NCI-H82 treated with DMSO at 0.1 percent for 48 hours (cell line): ENCODE data around the gene ALDH3A2.

Experiments used
- DNase-seq: peaks from one replicate; lab custom pipeline; 2025; ENCODE audit not compliant: unreplicated experiment; lab: John Stamatoyannopoulos, UW

Gene ALDH3A2

GRCh38 chr17:19648475-19649273, at the start of gene ALDH3A2:
Gene ALDH3A2, plus strand, starts transcription at chr17:19648751. Its CDS starts 221 bp downstream, at chr17:19648972.
- DNase-seq = peak; percentile 93

- no peak for DNase-seq
Observed at GRCh38 chr17:19610311-19610710, 38.2 kb upstream of the ALDH3A2 start.

GRCh38 chr17:19610879-19611278, 37.7 kb upstream of the ALDH3A2 start:
- no peak for DNase-seq

- DNase-seq = no peak
Observed at GRCh38 chr17:19613979-19614378, 34.6 kb upstream of the ALDH3A2 start.

GRCh38 chr17:19614900-19615299, 33.7 kb upstream of the ALDH3A2 start:
- DNase-seq = no peak

DNA sequence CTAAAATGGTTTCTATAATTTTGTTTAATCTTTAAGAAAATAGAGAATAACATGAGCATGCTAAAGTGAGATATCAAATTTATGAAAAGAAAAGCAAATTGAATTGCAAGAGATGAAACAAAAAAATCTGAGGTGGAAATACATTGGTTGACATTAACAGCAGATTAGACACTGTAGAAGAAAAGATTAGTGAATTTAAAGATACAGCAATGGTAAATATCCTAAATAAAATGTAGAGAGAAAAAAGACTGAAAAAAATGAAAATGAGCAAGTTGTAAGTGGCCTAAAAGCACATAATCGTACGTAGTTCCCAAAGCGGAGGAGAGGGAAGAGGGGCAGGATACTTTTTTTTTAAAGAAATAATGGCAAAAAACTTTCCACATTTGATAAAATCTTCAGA, 30.5 kb upstream of the ALDH3A2 start:
- no peak for DNase-seq

- DNase-seq = no peak
Observed at GRCh38 chr17:19619705-19620325, 28.7 kb upstream of the ALDH3A2 start.

DNA sequence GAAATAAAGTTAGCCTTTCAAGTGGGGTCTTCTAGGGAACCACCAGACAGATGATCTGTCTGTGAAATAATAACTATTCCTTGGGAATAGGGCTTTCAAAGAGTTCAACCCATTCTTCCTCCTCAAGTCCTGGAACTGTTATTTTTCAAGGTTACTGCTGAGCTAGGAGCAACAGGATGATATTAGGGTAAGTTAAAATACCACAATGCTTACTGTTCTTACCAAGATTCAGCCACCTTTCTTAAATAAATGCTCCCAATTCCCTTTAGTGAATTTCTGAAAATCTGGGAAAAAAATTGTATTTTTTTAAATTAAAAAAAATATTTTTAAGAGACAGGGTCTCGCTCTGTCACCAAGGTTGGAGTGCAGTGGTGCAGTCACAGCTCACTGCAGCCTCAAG, 26.9 kb upstream of the ALDH3A2 start:
- DNase-seq = no peak

DNA sequence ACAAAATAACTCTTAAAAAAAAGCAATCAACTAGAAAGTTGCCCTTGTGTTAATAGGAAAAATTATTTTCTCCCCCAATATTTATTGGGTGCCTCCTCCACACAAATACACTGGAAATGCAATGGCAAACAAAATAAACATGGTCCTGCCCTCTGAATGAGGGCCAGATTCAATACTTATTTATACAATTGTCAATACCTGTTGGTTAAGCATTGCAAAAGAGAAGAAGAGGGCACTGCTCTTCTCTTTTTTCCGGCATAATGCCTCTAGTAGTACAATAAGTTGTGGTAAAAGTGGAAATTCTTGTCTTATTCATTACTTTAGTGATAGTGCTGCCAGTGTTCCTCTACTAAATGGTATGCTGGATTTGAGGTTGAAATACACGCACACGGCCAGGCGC, 22.5 kb upstream of the ALDH3A2 start:
- no peak for DNase-seq

DNA sequence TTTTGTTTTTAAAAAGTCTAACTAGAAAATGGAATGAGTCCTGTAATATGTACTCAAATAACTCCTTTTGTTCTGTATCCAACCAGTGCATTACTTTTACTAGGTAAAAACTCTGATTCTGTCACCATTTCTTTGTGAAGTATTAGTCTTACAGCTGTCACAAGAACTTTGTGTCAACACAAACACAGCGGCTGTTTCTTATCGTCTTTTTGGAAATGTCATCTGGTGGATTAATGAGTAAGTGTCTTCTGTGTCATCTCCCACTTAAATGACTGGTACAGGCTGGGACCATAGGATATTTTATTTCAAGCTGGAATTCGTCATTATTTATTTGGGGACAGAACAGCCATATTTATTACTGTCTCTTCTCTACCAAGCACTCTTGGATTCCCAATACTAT, 19.1 kb upstream of the ALDH3A2 start:
- DNase-seq = no peak

DNA sequence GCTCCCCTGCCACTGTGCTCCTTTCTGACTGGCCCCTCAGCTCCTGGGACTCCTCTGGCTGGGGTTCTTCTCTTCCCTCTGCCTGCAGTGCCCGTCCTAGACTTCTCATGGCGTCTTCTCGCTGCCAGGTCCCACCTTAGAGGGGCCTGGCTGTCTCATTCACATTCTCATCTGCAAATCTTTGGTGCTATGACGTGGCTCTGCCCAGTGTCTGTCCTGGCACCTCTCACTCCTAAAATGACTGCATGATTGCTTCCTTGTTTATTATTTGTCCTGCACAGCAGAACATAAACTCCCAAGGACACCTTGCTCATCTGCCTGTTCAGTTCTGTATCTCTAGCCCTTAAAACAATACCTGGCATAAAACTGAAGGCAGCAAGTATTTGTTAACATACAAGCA, 18.5 kb upstream of the ALDH3A2 start:
- DNase-seq = no peak

- no peak for DNase-seq
Observed at GRCh38 chr17:19630661-19631060, 17.9 kb upstream of the ALDH3A2 start.

- no peak for DNase-seq
Observed at GRCh38 chr17:19631905-19632304, 16.6 kb upstream of the ALDH3A2 start.

- no peak for DNase-seq
Observed at GRCh38 chr17:19641687-19642372, 6.7 kb upstream of the ALDH3A2 start.

DNA sequence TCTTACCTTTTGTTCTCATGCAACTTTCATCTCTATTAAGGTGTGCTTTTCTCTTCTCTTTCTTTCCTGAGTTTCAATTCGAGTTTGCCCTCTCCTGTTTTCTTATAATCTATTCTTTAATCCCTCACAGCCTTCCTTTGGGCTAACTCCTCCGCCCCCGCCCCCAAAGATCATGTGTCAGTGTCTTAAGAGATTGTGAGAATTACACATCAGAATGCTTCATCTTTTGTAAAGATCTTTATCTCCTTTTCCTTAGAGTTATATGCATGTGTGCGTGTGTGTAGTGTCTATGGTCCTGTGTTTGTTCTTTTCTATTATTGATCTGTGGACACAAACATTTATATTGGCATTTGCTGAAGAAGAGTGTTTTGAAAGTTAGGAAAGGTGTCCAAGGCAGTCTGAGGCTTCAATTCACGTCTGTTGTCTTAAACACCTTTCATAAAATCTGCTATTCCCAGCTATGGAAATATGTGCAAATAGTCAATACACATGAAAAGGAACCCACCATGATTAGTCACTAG, 6.1 kb upstream of the ALDH3A2 start:
- no peak for DNase-seq

DNA sequence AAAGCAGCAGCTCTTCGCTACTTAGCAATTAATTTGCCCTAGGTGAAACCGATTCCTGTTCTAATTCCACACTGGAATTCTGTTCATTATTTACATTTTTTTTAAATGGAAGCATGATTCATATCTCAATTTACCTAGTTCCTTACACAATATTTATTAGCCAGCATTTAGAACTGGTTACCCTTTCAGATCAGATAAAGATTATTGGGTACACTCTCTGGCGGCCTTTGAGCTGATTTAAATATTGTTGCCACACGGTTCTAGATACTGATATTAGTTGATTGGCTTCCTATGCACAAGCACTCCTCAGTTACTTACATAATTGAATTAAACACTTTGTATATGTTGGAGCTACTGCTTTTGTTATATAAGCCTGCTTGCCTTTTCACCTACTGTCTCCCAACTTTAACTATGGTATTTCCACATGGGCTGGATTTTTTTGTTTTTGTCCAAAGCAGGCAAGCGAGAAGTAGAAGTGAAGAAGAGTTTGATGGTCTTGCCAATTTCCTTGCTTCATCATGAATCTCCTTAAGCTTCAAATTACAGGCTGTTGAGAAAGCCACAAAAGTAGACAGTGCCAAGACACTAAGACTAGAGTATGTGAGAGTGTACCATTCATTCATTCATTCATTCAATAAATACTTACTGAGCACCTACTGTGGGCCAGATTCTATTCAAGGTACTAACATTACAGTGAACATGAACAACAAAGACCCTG, 3.9 kb upstream of the ALDH3A2 start:
- DNase-seq = no peak

- peak; percentile 11 for DNase-seq
Observed at GRCh38 chr17:19645734-19646201, 2.8 kb upstream of the ALDH3A2 start.

DNA sequence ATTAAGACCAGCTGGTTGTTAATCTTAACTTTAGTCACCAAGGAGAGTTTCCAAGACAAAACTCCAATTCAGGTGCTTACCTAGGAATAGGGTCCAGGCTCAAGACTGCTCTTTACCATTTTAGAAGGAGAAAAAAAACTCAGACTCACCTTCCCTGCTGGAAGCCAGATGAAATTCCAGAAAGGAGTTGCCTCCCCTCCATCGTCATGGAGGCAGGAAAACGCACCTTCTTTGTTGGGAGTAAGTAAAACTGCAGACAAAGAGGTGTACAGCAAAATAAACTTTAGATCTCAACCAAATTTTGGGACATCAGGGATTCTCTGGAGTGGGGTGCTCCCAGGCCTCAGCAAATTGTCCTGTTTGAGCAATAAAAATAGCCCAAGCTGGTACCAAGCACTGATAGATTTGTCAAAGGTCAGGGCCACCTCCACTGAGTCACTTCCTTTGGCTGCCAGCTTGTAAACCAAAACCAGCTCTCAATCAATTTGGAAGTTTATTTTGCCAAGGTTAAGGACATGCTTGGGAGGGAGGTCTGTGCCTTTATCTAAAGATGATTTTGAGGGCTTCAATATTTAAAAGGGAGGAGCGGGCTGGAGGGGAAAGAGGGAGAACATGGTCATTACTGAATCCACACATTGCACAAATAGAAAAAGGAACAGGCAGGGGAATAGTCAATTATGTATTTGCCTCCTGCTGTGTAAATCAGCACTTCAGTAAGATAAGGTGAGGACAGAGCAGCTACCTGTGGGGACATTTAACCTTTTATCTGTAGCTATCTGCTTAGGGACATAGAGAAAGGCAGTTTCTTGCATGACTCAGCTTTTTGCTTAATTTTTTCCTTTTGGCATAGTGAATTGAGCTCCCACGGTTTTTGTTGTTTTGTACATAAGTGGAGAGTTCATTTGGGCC, 1.5 kb upstream of the ALDH3A2 start:
- DNase-seq = no peak

DNA sequence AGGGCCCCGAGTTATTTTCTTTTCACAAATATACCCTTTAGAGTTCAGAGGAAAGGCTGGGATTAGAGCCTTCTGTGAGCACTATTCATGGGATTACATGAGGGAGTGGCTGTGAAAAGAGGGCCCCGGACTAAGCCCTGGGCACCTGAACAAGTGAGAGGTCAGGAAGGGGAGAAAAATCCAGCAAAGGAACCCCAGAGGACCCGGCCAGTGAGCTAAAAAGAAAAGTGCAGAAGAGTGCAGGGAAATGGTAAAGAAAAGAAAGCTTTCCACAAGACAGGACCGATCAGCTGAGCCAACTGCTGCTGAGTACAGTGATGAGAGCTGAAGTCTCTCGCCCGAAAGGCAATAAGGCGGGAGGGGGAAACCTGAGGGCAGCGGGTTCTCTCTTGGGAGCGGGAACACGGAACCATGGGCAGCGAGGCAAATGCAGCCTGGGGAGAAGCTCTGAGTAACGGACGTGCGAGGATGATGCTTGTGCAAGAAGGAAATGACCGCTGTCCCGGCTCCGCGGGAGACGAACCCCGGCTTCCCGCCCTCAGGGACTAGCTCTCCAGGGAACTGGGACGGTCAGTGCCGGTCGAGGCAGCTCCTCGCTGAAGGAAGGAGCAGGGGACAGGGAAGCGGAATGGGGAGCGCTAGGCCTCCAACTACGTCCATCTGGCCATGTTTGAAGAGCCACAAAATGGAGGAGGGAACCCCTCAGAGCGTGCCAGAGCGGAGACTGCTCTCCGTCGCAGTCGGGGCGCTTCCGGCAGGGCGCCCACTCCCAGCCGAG, 665 bp upstream of the ALDH3A2 start:
- DNase-seq = peak; percentile 66

GRCh38 chr17:19649274-19649541, 657 bp downstream of the ALDH3A2 start:
- DNase-seq = no peak
